ENCODE data around the gene MMP25. TPM values are rescaled to one million over a fixed set of nuclear protein-coding genes. Genes with fewer than 3 reads are reported as not detected.

MMP25 gene
- total RNA-seq, 1 experiment from 2014 or later, result 49.0 TPM

GRCh38 chr16:3098459-3099394 lies 52.4 kb downstream of the MMP25 start, which contains the start of gene ZSCAN10 (continued):
- TF ChIP-seq PRDM15 (CRISPR knock-in tag; IDR thresholded peaks at IDR 0.05), result no peak
- 0 out of 2 replicates have a peak, but pooled peaks have one; percentile 48 for TF ChIP-seq ZNF532 (CRISPR knock-in tag; IDR thresholded peaks at IDR 0.05; ENCODE audit: borderline replicate concordance)
- no peak for TF ChIP-seq RORB (CRISPR knock-in tag; IDR thresholded peaks at IDR 0.05)
- TF ChIP-seq OVOL2 (CRISPR knock-in tag; IDR thresholded peaks at IDR 0.05; ENCODE audit: borderline replicate concordance), result no peak
- 0 out of 2 replicates have a peak, but pooled peaks have one; percentile 78 for TF ChIP-seq ZNF138 (CRISPR knock-in tag; conservative IDR thresholded peaks at IDR 0.05)

- no peaks in the 10 kb centered on the region for H3K27me3 Mint-ChIP-seq (ENCODE audit: low read depth)
- POLR2A ChIA-PET, result interaction anchor here (0.7 to 3.4 kb wide), 19 partner anchors 9 to 93 kb away, joined by 3 to 29 read pairs (median 6); partner anchors contain the start of genes HCFC1R1, THOC6, TNFRSF12A and ZNF213
- H3K4me1 Mint-ChIP-seq, result peaks cover 64% of the 10 kb centered on the region
- TF ChIP-seq USF2 (CRISPR knock-in tag; IDR thresholded peaks at IDR 0.05), result peak; percentile 74
- TF ChIP-seq ERG (CRISPR knock-in tag; IDR thresholded peaks at IDR 0.05), result peak; percentile 63; the same call in 1 of the 2 replicates
- TF ChIP-seq FOXJ3 (CRISPR knock-in tag; IDR thresholded peaks at IDR 0.05; ENCODE audit: borderline replicate concordance), result 0 out of 2 replicates have a peak, but pooled peaks have one; percentile 6
- peak; percentile 75 for TF ChIP-seq USF1 (CRISPR knock-in tag; IDR thresholded peaks at IDR 0.05)
- TF ChIP-seq MXD4 (CRISPR knock-in tag; IDR thresholded peaks at IDR 0.05; ENCODE audit: borderline replicate concordance), result no peak
- peaks cover 17% of the 10 kb centered on the region for H3K36me3 Mint-ChIP-seq
- peak overlapping the region; percentile 93 for H3K4me3 Mint-ChIP-seq
- H3K27ac Mint-ChIP-seq, result peak overlapping the region; percentile 99
- CTCF ChIA-PET, result interaction anchor here (0.7 to 8.5 kb wide), 20 partner anchors 9 to 136 kb away, joined by 3 to 68 read pairs (median 4); partner anchors contain the start of genes KREMEN2, THOC6, TNFRSF12A and ZNF205
- no peak for DNase-seq (ENCODE audit: low spot score)
- no peaks in the 10 kb centered on the region for H3K9me3 Mint-ChIP-seq
- ATAC-seq, result no peak
Observed at GRCh38 chr16:3099395-3099731, 53.0 kb downstream of the MMP25 start.

Measured in WTC11 (cell line).